Anterior cingulate cortex (tissue), 58 donors: ENCODE data around the gene CDYL.

Experiments
- DNase-seq, 58 donors: peaks; one replicate each; lab custom pipeline; 2025; lab: John Stamatoyannopoulos, UW

CDYL gene

DNA sequence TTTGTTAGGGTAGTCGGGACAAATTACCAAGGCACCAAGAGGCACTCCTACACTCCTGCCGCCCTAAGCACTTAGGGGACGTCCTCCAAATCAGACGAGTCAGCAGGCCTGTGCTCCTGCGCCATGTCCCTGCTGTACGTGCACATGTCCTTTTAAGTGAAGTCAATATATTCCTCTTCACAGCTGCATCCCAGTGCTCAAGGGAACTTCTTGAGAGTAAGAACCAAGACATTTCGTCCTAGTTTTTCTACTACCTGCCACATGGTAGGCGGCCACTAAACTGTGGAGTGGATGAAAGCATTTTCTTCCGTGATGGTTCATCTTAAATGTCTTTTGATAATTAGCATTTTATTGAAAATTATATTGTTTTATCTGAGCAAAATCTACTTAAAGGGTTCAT lies 126.9 kb downstream of the CDYL start:
- DNase-seq, result no peak

DNA sequence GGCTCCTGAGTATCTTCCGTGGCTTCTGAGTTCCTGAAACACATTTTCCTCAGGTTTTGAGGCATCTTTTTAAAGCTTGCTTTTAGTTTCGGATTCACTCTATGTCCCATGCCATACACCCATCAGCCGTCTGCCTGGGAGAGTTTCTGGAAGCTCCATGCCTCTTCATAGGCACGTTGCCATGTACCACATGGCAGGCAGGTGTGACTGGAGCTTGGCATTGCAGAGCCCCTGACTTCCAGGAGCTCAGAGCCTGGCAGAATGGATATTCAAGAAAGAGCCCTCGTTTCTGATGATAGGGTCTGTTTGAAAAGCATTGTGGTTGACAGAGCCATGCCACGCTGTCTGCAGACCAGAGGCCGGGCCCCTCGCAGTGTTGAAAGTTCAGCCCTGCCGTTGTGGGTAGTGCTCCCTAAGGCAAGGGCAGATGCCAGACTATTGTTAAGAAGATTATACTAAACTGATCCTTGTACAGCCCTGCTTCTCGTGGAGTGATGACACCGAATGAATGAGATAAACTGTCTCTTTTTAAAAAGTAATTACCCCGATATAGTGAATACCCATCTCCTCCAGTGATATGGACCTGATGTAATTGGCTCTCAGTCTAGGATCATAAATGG lies 127.7 kb downstream of the CDYL start:
- no peak for DNase-seq

- no peak for DNase-seq
These were observed 128.3 kb downstream of the CDYL start for GRCh38 chr6:4904461-4905025.

- DNase-seq, result no peak
These were observed 129.6 kb downstream of the CDYL start for GRCh38 chr6:4905826-4906225.

GRCh38 chr6:4906293-4907276 lies 130.4 kb downstream of the CDYL start:
- no peak for DNase-seq

DNA sequence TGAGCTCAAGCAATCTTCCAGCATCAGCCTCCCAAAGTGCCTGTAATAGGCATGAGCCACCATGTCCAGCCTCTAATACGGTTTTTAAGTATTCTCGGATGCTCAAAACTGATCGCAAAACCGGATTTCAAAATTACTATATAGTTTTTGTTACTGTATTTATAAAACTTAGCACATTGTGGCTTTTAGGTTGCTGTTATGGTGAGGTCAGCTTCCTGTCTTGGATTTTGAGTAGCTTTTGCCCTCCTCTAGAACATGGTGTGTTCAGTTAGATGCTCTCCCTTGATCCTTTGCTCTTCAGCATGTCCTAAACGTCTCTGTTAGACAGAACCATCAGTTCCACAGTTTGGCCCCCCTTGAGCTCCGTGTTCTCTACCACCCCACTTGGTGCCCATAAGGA lies 131.4 kb downstream of the CDYL start:
- no peak for DNase-seq

DNA sequence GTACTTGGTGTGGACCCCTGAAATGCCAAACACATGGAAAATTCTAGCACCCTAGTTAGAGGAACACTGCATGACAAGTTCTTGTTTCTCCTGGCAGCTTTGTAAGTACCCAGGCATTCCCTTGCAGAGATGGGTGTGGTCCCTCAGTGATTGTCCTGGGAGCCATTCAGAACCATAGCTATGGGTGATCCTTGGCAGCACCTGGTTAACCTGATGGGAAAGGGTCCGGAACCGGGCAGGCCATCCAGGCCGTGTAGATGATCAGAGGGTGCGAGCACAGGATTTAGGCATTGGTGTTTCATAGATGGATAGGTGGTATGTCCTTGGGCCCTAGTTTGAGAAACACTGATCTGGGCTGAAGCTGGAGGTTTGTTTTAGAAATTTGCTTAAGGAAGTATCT lies 131.9 kb downstream of the CDYL start:
- DNase-seq, result no peak

DNA sequence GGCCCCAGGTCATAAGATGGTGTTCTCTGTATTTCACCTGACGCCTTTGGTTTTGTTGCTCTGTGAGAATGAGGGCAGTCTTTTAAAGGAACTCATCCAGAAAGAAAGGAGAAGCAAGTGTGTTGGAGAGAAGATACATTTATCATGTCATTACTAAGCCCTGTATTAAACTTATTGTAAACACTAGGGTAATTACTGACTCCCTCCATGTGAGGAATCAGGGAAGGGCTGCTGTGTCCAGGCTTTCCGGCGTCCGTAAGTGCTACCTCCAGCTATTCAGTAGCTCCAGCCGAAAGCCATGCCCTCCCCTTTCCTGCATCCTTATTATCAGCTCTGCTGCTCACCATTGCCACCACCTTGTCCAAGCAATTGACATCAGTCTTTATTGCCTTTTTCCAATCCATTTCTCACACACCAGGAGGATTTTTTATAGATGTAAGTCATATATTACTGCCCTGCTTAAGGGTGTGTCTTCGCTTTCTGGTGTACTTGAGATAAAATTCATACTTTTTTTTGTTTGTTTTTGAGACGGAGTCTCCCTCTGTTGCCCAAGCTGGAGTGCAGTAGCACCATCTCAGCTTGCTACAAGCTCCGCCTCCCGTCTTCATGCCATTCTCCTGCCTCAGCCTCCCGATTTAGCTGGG lies 133.0 kb downstream of the CDYL start:
- no peak for DNase-seq

DNA sequence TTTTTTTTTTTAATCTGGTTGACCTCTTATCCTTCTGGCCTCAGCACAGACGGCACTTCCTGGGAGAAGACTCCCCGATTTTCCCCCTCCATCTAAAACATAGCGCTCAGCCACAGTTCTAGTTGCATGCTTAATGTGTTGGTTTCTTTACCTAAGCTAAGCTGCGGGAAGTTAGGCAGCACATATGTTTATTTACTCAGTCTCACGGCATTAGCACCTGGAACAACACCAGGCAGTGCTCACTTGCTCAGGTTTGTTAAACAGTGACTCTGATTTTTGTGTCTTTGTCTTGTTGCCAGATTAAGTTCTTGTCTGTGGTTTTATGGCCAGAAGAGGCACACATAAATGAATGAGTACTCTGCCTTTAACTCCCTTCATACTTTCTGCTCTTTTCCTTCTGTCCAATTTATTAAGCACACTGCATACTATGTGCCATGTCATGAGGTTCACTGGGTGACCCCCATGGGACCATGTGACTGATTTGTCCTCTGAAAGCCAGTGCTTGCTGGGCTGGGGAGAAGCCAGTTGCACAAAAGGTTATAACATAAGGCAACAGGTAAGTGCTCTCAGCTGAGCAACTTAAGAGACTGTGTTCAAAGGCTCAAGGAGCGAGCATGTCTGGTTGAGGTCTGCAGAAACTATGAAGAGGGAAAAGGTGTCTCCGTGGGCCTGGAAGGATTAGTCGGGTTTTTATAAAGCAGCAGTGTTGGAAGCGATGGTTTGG lies 134.0 kb downstream of the CDYL start:
- DNase-seq, result no peak

- no peak for DNase-seq
These were observed 136.4 kb downstream of the CDYL start for GRCh38 chr6:4912559-4912958.

GRCh38 chr6:4913705-4914419 lies 137.7 kb downstream of the CDYL start:
- DNase-seq, result no peak

- DNase-seq, result peak in 1 of 58 donors; percentile 34
These were observed 138.4 kb downstream of the CDYL start for GRCh38 chr6:4914420-4915159.

DNA sequence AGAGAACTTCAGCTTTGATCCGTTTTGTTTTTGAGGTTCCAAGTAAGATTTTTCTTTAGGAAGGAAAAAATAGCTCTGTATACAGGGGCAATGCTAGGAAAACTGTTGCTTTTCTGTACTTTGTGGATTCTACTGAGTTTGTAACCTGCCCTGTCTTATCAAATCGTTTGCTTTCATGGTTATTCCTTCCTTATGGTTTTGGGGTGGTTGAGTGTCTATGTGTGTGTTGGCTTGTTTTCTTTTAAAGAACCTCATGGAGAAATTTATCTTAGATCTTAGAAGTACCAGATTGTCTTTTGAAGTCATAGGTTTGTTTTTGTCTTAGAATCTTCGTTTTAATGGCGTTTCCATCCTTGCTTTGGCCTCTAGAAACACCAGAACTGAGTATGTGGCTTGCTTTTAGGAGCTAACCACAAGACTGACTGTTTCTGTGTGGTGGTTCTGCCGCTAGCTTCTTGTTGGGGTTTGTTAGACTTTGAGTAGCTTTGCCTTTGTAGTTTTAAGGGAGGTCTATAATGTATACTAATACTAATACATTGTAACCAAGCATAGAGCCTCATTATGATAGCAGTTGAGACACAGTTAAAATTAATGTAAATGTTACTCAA lies 140.9 kb downstream of the CDYL start:
- no peak for DNase-seq

GRCh38 chr6:4920914-4921410 lies 144.8 kb downstream of the CDYL start:
- DNase-seq, result no peak

GRCh38 chr6:4922488-4923037 lies 146.4 kb downstream of the CDYL start:
- DNase-seq, result no peak

DNA sequence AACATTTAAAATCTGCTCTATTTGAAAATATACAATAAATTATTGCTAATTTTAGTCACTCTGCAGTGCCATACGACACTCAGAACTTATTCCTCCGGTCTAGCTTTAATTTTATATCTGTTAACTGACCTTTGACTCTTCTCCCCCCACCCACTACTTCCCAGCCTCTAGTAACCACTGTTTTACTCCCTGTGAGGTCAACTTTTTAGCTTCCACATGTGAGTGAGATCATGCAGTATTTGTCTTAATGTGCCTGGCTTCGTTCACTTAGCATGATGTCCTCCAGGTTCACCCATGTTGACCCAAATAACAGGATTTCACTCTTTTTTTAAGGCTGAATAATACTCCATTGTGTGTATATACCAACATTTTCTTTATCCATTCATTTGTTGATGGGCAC lies 146.9 kb downstream of the CDYL start:
- DNase-seq, result no peak

DNA sequence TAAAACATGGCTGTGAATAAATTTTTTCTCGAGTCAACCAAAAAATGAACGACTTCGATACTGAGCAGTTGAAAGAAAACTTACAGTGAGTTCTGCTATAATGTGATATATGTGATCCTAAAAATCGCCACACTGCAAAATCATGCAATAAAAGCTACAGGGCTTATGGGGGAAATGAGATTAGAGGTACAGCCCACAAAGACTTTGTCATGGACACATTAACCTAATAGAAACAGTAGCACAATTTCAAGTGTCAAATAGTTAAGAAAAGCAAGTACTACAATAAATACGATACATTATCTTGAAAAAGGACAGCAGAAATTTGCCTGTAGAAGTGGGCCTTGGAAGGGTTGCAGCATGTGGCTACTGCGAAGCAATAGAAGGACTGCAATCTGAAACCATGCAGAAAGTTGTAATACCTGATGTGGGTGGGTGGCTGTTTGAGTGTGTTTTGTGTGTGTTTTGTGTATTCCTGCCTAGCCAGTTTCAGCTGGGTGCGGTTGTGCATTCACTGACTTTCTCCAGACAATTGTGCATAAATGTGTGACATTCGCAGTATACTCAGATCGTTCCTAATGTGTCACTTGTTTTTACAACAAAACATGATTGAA lies 148.6 kb downstream of the CDYL start:
- DNase-seq, result no peak

DNA sequence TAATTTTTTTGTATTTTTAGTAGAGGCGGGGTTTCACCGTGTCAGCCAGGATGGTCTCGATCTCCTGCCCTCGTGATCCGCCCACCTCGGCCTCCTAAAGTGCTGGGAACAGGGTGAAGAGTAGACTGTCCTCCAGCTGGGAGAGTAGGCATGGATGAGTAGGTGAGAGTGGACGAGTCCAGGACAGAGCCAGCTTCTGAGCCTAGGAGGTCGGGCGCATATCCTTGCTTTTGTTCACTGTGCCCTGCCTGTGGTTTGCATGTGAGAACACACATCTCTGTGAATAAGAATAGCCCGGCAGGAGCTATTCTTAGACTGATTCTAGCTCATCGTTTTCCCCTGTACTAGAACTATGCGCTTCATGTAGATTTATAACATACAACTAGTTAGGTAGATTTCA lies 149.4 kb downstream of the CDYL start:
- no peak for DNase-seq
